Measurements from ENCODE around the gene GPI. TPM values are rescaled to one million over a fixed set of nuclear protein-coding genes. Genes with fewer than 3 reads are reported as not detected.
A peak's percentile ranks its signal among the peaks of the same experiment; 100 is the strongest.

GPI gene
- total RNA-seq, 2 donors from 2014 or later: 106 to 188 TPM

GRCh38 chr19:34404109-34404909 lies 39.3 kb downstream of the GPI start, which contains the start of gene PDCD2L:
PDCD2L (plus strand) TSS chr19:34404399; CDS start chr19:34404431, 32 bp downstream.
- Histone ChIP-seq H3K4me1 (replicated peaks) (no peaks in the 10 kb centered on the region), H3K9me3 (no peaks in the 10 kb centered on the region), H3K27ac (peak within 1 kb of the TSS; percentile 47 to 55), H3K27me3 (replicated peaks; ENCODE audit: insufficient read depth) (no peaks in the 10 kb centered on the region), H3K36me3 (no peaks in the 10 kb centered on the region), H3K4me3 (peak within 1 kb of the TSS; percentile 80 to 84)
- peak; percentile 89 for DNase-seq (ENCODE audit: low spot score)
- intact Hi-C loops (cut with DNase I): no loop called here
- 0% methylated on average over 68 of the region's 69 CpGs for WGBS
- TF ChIP-seq POLR2A (IDR thresholded peaks at IDR 0.05) (no peak), CTCF (IDR thresholded peaks at IDR 0.05) (peak in 1 of 4 experiments; percentile 12), POLR2AphosphoS5 (IDR thresholded peaks at IDR 0.05) (peak; percentile 92)

DNA sequence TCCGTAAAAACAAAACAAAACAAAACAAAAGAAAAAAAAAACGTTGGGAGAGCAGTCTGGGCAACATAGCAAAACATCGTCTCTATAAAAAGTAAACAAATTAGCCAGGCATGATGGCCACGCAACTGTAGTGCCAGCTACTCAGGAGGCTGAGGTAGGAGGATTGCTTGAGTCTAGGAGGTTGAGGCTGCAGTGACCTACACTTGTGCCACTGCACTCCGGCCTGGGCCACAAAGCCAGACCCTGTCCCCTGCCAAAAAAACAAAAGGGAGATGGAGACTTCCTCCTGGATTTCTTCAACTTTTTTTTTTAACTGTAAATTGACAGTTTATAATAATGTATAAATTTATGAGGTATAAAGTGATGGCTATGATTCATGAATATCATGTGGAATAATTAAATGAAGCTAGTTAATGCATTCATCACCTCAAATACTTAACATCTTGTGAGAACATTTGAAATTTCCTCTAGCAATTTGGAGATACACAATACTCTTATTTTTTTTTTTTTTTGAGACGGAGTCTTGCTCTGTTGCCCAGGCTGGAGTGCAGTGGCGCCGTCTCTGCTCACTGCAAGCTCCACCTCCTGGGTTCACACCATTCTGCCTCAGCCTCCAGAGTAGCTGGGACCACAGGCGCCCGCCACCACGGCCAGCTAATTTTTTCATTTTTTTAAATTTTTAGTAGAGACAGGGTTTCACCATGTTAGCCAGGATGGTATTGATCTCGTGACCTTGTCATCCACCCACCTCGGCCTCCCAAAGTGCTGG lies 41.1 kb downstream of the GPI start:
- Histone ChIP-seq H3K9me3 (no peaks in the 10 kb centered on the region), H3K4me3 (no peak overlapping the region), H3K27me3 (replicated peaks; ENCODE audit: insufficient read depth) (no peaks in the 10 kb centered on the region), H3K36me3 (no peaks in the 10 kb centered on the region), H3K4me1 (replicated peaks) (no peaks in the 10 kb centered on the region), H3K27ac (no peak overlapping the region)
- no peak for DNase-seq (ENCODE audit: low spot score)
- TF ChIP-seq CTCF (IDR thresholded peaks at IDR 0.05): no peak
- no peak for TF ChIP-seq POLR2AphosphoS5 (IDR thresholded peaks at IDR 0.05)
- TF ChIP-seq POLR2A (IDR thresholded peaks at IDR 0.05): no peak
- WGBS: 84% methylated on average over 13 of the region's 13 CpGs
- intact Hi-C loops (cut with DNase I): no loop called here

DNA sequence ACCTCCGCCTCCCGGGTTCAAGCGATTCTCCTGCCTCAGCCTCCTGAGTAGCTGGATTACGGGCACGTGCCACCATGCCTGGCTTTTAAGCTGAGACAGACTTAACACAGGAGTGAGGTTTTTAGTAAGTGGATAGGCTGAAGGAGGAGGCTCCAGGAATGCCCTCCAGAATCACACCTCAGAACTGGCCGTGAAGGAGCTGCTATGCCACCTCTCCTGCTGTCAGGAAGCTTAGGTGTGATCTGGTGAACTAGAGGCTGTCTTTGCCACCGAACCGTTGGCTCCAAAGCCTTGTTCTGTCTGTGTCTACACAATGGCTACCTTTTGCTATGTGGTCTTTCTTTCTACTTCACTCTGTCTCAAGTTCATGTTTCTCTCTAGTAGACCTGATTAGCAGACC lies 43.4 kb downstream of the GPI start:
- no peaks in the 10 kb centered on the region for H3K4me1 ChIP-seq (replicated peaks)
- H3K27me3 ChIP-seq (replicated peaks; ENCODE audit: insufficient read depth): no peaks in the 10 kb centered on the region
- no peaks in the 10 kb centered on the region for H3K36me3 ChIP-seq
- no peak overlapping the region for H3K4me3 ChIP-seq
- H3K9me3 ChIP-seq: no peaks in the 10 kb centered on the region
- DNase-seq (ENCODE audit: low spot score): no peak
- H3K27ac ChIP-seq: no peak overlapping the region
- intact Hi-C loops (cut with DNase I): no loop called here
- 75% methylated on average over 8 of the region's 8 CpGs for WGBS
- no peak for TF ChIP-seq CTCF (IDR thresholded peaks at IDR 0.05)
- no peak for TF ChIP-seq POLR2A (IDR thresholded peaks at IDR 0.05)
- TF ChIP-seq POLR2AphosphoS5 (IDR thresholded peaks at IDR 0.05): no peak

DNA sequence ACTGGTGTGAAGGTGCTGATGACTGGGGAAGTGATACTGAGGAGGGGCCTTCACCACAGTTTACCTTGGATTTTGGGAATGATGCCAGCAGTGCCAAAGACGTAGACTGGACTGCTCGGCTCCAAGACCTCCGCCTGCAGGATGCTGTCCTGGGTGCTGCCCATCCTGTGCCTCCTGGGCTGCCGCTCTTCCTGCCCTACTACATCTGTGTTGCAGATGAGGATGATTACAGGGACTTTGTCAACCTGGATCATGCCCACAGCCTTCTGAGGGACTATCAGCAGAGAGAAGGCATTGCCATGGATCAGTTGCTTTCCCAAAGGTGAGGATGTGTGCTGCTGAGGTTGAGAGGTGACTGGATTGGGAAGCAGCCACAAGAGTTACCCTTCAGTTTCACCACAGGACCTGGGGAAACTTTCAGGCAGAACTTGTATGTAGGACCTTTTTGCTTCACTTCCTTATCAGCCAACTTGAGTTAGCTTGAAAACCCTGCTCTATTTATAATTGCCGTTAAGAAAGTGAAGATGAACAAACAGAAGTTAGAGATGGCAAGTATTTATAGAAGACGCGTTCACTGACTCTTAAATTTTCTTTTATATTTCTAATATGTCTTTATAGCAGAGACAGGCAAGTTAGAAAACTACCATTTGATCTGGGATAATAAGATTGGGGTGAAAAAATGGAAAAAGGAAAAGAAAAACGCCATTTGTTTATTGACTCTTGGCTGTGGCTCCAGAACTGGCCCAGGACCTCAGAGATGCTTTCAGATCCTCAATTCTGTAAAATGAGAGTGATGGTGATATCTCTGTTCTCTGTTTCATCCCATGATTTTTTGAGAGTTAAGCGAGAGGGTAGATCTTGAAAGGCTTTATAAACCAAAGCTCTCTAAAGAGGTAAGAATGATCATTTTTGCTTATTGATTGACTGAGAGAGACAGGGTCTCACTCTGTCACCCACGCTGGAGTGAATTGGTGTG lies 44.5 kb downstream of the GPI start:
- Histone ChIP-seq H3K9me3 (no peaks in the 10 kb centered on the region), H3K36me3 (no peaks in the 10 kb centered on the region), H3K4me1 (replicated peaks) (no peaks in the 10 kb centered on the region), H3K27ac (no peak overlapping the region), H3K4me3 (no peak overlapping the region), H3K27me3 (replicated peaks; ENCODE audit: insufficient read depth) (no peaks in the 10 kb centered on the region)
- no peak for DNase-seq (ENCODE audit: low spot score)
- 82% methylated on average over 10 of the region's 10 CpGs for WGBS
- TF ChIP-seq POLR2AphosphoS5 (IDR thresholded peaks at IDR 0.05): no peak
- no peak for TF ChIP-seq CTCF (IDR thresholded peaks at IDR 0.05)
- TF ChIP-seq POLR2A (IDR thresholded peaks at IDR 0.05): no peak
- intact Hi-C loops (cut with DNase I): no loop called here
